Astrocyte of the spinal cord (primary cell): ENCODE measurements around the gene FOXN1.
A peak's percentile ranks its signal among the peaks of the same experiment; 100 is the strongest.

Experiments used
- DNase-seq: peaks from one replicate; pipeline ENCODE4 v3.0.0; 2011; ENCODE audit warnings: low read depth, low spot score
- H3K4me3 ChIP-seq: 2 replicates; pipeline ENCODE4 v1.5.1; 2011; ENCODE audit warnings: low read depth, mild to moderate bottlenecking, low read length, moderate library complexity
- CTCF ChIP-seq: IDR thresholded peaks from 2 replicates; pipeline ENCODE4 v1.5.1; 2012; ENCODE audit warnings: low read depth, mild to moderate bottlenecking, low read length, inconsistent platforms
- in situ Hi-C: cut with HindIII; loops from 2 replicates; pipeline ENCODE4 v1.10.0; 2017; ENCODE audit warnings: low sequenced_read_pairs

Gene FOXN1

GRCh38 chr17:28571361-28572122, 65.4 kb downstream of the FOXN1 start, which contains the start of gene PIGS:
Gene PIGS (minus strand): TSS chr17:28571524. CDS start chr17:28571496, 28 bp downstream.
- no peak for TF ChIP-seq CTCF
- peak; percentile 92 for DNase-seq
- in situ Hi-C loops = no loop called here
- peak within 1 kb of the TSS; percentile 72 for H3K4me3 ChIP-seq

GRCh38 chr17:28572259-28573039, 66.3 kb downstream of the FOXN1 start:
- no peak overlapping the region for H3K4me3 ChIP-seq
- in situ Hi-C loops = no loop called here
- no peak for TF ChIP-seq CTCF
- no peak for DNase-seq

- DNase-seq = no peak
- H3K4me3 ChIP-seq = no peak overlapping the region
- TF ChIP-seq CTCF = no peak
- in situ Hi-C loops = no loop called here
These were observed 66.9 kb downstream of the FOXN1 start for GRCh38 chr17:28573040-28573380.

GRCh38 chr17:28573521-28573920, 67.4 kb downstream of the FOXN1 start:
- H3K4me3 ChIP-seq = no peak overlapping the region
- no peak for DNase-seq
- no peak for TF ChIP-seq CTCF
- in situ Hi-C loops = no loop called here

- DNase-seq = no peak
- in situ Hi-C loops = no loop called here
- TF ChIP-seq CTCF = no peak
- no peak overlapping the region for H3K4me3 ChIP-seq
These were observed 67.9 kb downstream of the FOXN1 start for GRCh38 chr17:28573966-28574480.

GRCh38 chr17:28574526-28574925, 68.4 kb downstream of the FOXN1 start:
- TF ChIP-seq CTCF = peak; percentile 17
- no peak for DNase-seq
- in situ Hi-C loops = no loop called here
- H3K4me3 ChIP-seq = no peak overlapping the region
